Mononuclear cell (primary cell): Measurements from ENCODE around the gene CTCFL. TPM values are rescaled to one million over a fixed set of nuclear protein-coding genes. Genes with fewer than 3 reads are reported as not detected.
"Not testable (repeated sequence)": the region's sequence is repeated elsewhere in the genome, so short reads cannot be mapped to it uniquely, and the experiment has no call there.

ENCODE experiments used
- H3K27me3 ChIP-seq: 2 replicates; pipeline ENCODE4 v1.6.0; 2011; ENCODE audit warnings: low read length, control low read depth; ENCODE audit not compliant: insufficient read depth
- H3K4me1 ChIP-seq: 2 replicates; pipeline ENCODE4 v1.5.1; 2011; ENCODE audit warnings: mild to moderate bottlenecking, low read length, control low read depth; ENCODE audit not compliant: insufficient read depth
- H3K4me3 ChIP-seq: 2 replicates; pipeline ENCODE4 v1.5.1; 2011; ENCODE audit warnings: mild to moderate bottlenecking, low read length, moderate library complexity
- H3K9me3 ChIP-seq: 2 replicates; pipeline ENCODE4 v1.5.1; 2011; ENCODE audit warnings: low read depth, mild to moderate bottlenecking, control low read depth, low read length
- total RNA-seq: library from RNA; depleted of rRNA; stranded (reverse); fragments of >200 nt; gene quantifications from one replicate; pipeline ENCODE4 v1.2.3, GENCODE V29; 2012

CTCFL gene
- total RNA-seq, 1 donor: not detected

GRCh38 chr20:57495978-57496377 is 29.0 kb downstream of the CTCFL start:
- Histone ChIP-seq H3K27me3 (peaks cover 24% of the 10 kb centered on the region), H3K9me3 (no peaks in the 10 kb centered on the region), H3K4me3 (no peak overlapping the region), H3K4me1 (peaks cover 20% of the 10 kb centered on the region)

DNA sequence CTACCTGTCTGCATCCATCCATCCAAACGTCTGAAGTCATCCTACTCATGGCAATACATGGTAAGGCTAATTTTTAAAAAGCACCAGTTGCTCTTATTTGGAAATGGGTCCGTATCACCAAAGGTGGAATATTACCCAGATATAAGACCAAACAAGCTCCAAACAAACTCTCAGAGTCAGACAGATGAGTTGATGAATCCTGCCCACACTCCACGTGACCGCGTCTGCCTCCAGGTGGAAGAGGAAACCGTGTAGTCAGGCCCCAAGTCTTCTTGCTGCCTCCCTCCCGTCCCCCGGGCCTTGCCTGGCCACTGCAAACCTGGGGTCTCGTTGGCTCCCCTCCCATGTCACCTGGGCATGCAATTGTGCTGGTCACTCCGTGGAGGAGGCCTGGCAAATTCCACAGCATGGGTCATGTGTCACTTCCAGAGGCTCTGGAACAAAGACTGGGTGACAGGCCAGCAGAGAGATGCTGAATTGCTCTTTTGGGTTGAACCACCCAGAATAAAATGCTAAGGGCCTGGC is 31.8 kb downstream of the CTCFL start:
- Histone ChIP-seq H3K4me1 (peaks cover 8% of the 10 kb centered on the region), H3K4me3 (no peak overlapping the region), H3K27me3 (peaks cover 16% of the 10 kb centered on the region), H3K9me3 (no peaks in the 10 kb centered on the region)

DNA sequence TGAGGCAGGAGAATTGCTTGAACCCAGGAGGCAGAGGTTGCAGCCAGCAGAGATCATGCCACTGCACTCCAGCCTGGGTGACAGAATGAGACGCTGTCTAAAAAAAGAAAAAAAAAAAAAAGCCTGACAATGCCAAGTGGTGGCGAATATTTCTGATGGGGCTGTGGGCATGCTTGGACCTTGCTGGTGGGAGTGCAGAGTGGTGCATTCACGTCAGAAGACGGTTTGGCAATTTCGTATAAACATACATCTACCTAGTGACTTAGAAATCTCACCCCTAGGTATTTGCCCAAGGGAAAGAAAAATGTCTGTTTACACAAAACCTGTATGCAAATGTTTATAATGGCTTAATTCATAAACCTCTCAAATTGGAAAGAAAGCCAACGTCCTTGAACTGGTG is 33.6 kb downstream of the CTCFL start:
- Histone ChIP-seq H3K4me3 (no peak overlapping the region), H3K27me3 (peaks cover 3% of the 10 kb centered on the region), H3K4me1 (peaks cover 5% of the 10 kb centered on the region), H3K9me3 (no peaks in the 10 kb centered on the region)

GRCh38 chr20:57488277-57488676 is 36.7 kb downstream of the CTCFL start:
- H3K9me3 ChIP-seq, H3K4me1 ChIP-seq, H3K27me3 ChIP-seq, H3K4me3 ChIP-seq: not testable (repeated sequence)

GRCh38 chr20:57485770-57486169 is 39.2 kb downstream of the CTCFL start:
- Histone ChIP-seq H3K4me1 (peaks cover 19% of the 10 kb centered on the region), H3K4me3 (no peak overlapping the region), H3K27me3 (peaks cover 2% of the 10 kb centered on the region), H3K9me3 (no peaks in the 10 kb centered on the region)

- no peaks in the 10 kb centered on the region for H3K9me3 ChIP-seq
- peaks cover 2% of the 10 kb centered on the region for H3K27me3 ChIP-seq
- peaks cover 29% of the 10 kb centered on the region for H3K4me1 ChIP-seq
- H3K4me3 ChIP-seq: no peak overlapping the region
Observed at GRCh38 chr20:57484772-57485171, 40.2 kb downstream of the CTCFL start.

GRCh38 chr20:57483287-57484050 is 41.5 kb downstream of the CTCFL start:
- Histone ChIP-seq H3K4me1 (peaks cover 36% of the 10 kb centered on the region), H3K4me3 (no peak overlapping the region)

GRCh38 chr20:57482796-57483195 is 42.1 kb downstream of the CTCFL start:
- Histone ChIP-seq H3K27me3 (peaks cover 2% of the 10 kb centered on the region), H3K4me1 (peaks cover 41% of the 10 kb centered on the region), H3K4me3 (no peak overlapping the region), H3K9me3 (no peaks in the 10 kb centered on the region)

More at GRCh38 chr20:57483287-57484050, 41.5 kb downstream of the CTCFL start:
- H3K27me3 ChIP-seq: peaks cover 2% of the 10 kb centered on the region
- H3K9me3 ChIP-seq: no peaks in the 10 kb centered on the region

DNA sequence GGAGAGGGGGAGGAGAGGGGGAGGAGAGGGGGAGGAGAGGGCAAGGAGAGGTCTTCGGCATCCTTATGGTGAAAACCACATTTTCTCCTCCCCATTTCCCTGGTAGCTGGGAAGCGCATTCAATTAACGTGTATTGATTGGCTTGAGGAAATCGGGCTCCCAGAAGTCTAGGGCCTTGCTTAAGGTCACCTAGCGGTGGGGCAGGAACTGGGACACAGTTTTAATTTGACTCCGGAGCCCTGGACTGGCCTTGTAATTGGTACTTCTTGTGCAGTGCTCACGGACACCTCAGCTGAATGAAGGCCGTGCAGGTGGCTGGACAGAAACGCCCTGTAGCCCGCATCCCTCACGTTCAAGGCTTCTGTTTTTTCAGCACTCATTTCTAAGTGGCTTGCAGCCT is 42.8 kb downstream of the CTCFL start:
- H3K9me3 ChIP-seq: no peaks in the 10 kb centered on the region
- peaks cover 47% of the 10 kb centered on the region for H3K4me1 ChIP-seq
- H3K27me3 ChIP-seq: peaks cover 2% of the 10 kb centered on the region
- H3K4me3 ChIP-seq: no peak overlapping the region

DNA sequence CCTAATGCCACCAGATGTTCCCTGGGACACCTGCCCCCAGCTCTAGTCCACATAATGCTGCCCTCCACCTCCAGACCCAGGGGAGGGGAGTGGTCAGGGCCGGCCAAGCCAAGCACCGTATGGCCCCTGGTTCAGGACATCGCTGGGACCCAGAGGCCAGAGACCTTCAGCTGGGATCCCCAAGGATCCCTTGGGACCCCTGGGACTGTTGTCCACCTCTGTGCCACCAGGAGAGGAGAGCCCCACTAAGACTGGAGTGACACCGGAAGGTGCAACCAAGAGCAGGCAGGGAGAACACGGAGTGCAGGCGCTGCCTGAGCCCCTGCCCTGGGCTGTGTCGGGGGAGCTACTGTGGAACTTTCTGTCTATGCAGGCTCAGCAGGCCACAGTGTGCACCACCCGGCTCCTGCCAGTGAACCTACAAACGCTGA is 43.6 kb downstream of the CTCFL start:
- H3K4me3 ChIP-seq: no peak overlapping the region
- no peaks in the 10 kb centered on the region for H3K9me3 ChIP-seq
- no peaks in the 10 kb centered on the region for H3K27me3 ChIP-seq
- H3K4me1 ChIP-seq: peaks cover 56% of the 10 kb centered on the region

- Histone ChIP-seq H3K27me3 (no peaks in the 10 kb centered on the region), H3K9me3 (no peaks in the 10 kb centered on the region), H3K4me3 (no peak overlapping the region), H3K4me1 (peaks cover 63% of the 10 kb centered on the region)
Observed at GRCh38 chr20:57480444-57481160, 44.3 kb downstream of the CTCFL start.

- H3K9me3 ChIP-seq: no peaks in the 10 kb centered on the region
- H3K4me1 ChIP-seq: peaks cover 77% of the 10 kb centered on the region
- H3K27me3 ChIP-seq: no peaks in the 10 kb centered on the region
- H3K4me3 ChIP-seq: no peak overlapping the region
Observed at GRCh38 chr20:57479196-57479595, 45.7 kb downstream of the CTCFL start.

- no peak overlapping the region for H3K4me3 ChIP-seq
- no peaks in the 10 kb centered on the region for H3K9me3 ChIP-seq
- H3K4me1 ChIP-seq: peaks cover 87% of the 10 kb centered on the region
- H3K27me3 ChIP-seq: no peaks in the 10 kb centered on the region
Observed at GRCh38 chr20:57478176-57478575, 46.8 kb downstream of the CTCFL start.

- Histone ChIP-seq H3K4me3 (no peak overlapping the region), H3K4me1 (peaks cover 90% of the 10 kb centered on the region), H3K9me3 (no peaks in the 10 kb centered on the region), H3K27me3 (no peaks in the 10 kb centered on the region)
Observed at GRCh38 chr20:57476641-57477461, 48.1 kb downstream of the CTCFL start.

DNA sequence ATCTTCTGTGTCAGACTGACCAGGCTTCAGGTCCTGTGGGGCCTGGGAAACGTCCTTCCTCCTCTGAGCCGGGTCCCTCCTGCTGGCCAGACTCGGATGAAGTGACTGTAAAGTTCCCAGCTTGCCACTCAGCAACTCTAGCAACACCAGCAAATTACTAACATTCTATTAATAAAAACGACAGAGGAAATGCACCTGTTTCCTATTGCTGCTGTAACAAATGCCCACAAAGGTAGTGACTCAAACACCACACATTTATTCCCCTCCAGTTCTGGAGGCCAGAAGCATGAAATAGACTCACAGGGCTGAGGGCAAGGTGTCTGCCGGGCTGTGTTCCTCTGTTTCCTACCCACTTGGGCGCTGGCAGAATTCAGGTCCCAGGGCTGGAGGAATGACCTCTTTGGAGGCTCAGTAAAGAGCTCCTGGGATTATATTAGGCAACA is 48.8 kb downstream of the CTCFL start:
- Histone ChIP-seq H3K27me3 (no peaks in the 10 kb centered on the region), H3K9me3 (no peaks in the 10 kb centered on the region), H3K4me1 (peaks cover 82% of the 10 kb centered on the region), H3K4me3 (no peak overlapping the region)
